Right lobe of liver (tissue), 6 donors: ENCODE measurements around the gene TXNIP. TPM values are rescaled to one million over a fixed set of nuclear protein-coding genes. Genes with fewer than 3 reads are reported as not detected.

Source experiments
- ATAC-seq, 4 donors: fragments of 200-7000 bp; cut with Tn5 transposase; one replicate each; pipeline ENCODE4 v1.9.1; 2020; ENCODE audit warnings: mild to moderate bottlenecking in 4 of 4, moderate library complexity in 4 of 4
- DNase-seq, 3 donors: peaks; one replicate each; pipeline ENCODE4 v3.0.0-alpha.2; 2020
- H3K27ac ChIP-seq, 3 donors: fragments of 200-600 bp; one replicate each; pipeline ENCODE4 v1.8.0; 2022
- H3K27me3 ChIP-seq, 2 donors: fragments of 200-600 bp; one replicate each; pipeline ENCODE4 v1.8.0; 2022
- H3K36me3 ChIP-seq, 4 donors: fragments of 200-600 bp; sonication (generic) in 1 of 4; one replicate each; pipeline versions ENCODE4 v1.5.1 to v1.8.0; 2017 to 2022; ENCODE audit warnings: control low read depth in 1 of 4
- H3K4me1 ChIP-seq, 4 donors: fragments of 200-600 bp; sonication (generic) in 1 of 4; one replicate each; pipeline versions ENCODE4 v1.5.1 to v1.8.0; 2017 to 2022; ENCODE audit warnings: control low read depth in 1 of 4
- H3K4me3 ChIP-seq, 3 donors: fragments of 200-600 bp; one replicate each; pipeline ENCODE4 v1.8.0; 2022
- H3K9me3 ChIP-seq, 4 donors: fragments of 200-600 bp; sonication (generic) in 1 of 4; one replicate each; pipeline versions ENCODE4 v1.5.1 to v1.8.0; 2017 to 2022; ENCODE audit warnings: control low read depth in 1 of 4
- POLR2A ChIP-seq: fragments of 450-650 bp; IDR thresholded peaks from one replicate; pipeline ENCODE4 v1.6.1; 2017; ENCODE audit warnings: antibody characterized with exemption, mild to moderate bottlenecking
- WGBS: methylation state at CpG from one replicate; pipeline ENCODE4 v1.1.6; 2018; ENCODE audit warnings: low coverage, low lambda C conversion rate; ENCODE audit not compliant: insufficient coverage; ENCODE audit errors: missing lambda C conversion rate; 5-methylcytosine and 5-hydroxymethylcytosine counted together
- intact Hi-C, 2 donors: fragments of 100-400 bp; cut with DNase I; formaldehyde crosslinking; loops; one replicate each; pipeline versions ENCODE4 v1.11.2 to v1.14.1; 2022
- total RNA-seq, 6 experiments: library from RNA; depleted of rRNA in 2 of 6; stranded (reverse); fragments of >200 nt in 2 of 6; fragmentation: NEBNext Ultra II Directional in 3 of 6; extraction: Animal tissue kit (Norgen Biotek cat#: 25700) in 3 of 6; gene quantifications; one replicate each; pipeline versions ENCODE4 v1.1.0 to v1.2.4, GENCODE V29; 2016 to 2023
- TF ChIP-seq, protein P1 (sequence below), 4 donors: fragments of 200-600 bp in 3 of 4; fragments of 450-650 bp in 1 of 4; IDR thresholded peaks; one replicate each; pipeline versions ENCODE4 v1.5.1 to v1.8.0; 2016 to 2022; ENCODE audit warnings: antibody characterized with exemption in 4 of 4, mild to moderate bottlenecking in 2 of 4
- donor health status: DM: no; HTN: yes; CAD: no.
- donor health status: DM: no; HTN: no; CAD: no.
- donor health status: DM: no; HTN: no; CAD: no.
- donor health status: DM: no; HTN: yes; CAD: no.
- donor health status: DM: no; HTN: yes; CAD: no.

TXNIP gene
- total RNA-seq, 6 experiments from 2014 or later, result 56.3 to 398 (median 134) TPM

- no peak for TF ChIP-seq POLR2A
- TF ChIP-seq, protein P1, sequence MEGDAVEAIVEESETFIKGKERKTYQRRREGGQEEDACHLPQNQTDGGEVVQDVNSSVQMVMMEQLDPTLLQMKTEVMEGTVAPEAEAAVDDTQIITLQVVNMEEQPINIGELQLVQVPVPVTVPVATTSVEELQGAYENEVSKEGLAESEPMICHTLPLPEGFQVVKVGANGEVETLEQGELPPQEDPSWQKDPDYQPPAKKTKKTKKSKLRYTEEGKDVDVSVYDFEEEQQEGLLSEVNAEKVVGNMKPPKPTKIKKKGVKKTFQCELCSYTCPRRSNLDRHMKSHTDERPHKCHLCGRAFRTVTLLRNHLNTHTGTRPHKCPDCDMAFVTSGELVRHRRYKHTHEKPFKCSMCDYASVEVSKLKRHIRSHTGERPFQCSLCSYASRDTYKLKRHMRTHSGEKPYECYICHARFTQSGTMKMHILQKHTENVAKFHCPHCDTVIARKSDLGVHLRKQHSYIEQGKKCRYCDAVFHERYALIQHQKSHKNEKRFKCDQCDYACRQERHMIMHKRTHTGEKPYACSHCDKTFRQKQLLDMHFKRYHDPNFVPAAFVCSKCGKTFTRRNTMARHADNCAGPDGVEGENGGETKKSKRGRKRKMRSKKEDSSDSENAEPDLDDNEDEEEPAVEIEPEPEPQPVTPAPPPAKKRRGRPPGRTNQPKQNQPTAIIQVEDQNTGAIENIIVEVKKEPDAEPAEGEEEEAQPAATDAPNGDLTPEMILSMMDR (IDR thresholded peaks at IDR 0.05), result no peak
- intact Hi-C loops, result no loop called here
- no peaks in the 10 kb centered on the region for H3K27me3 ChIP-seq
- ATAC-seq (no peak), DNase-seq (peak in 1 of 3 donors; percentile 66)
- H3K36me3 ChIP-seq, result no peaks in the 10 kb centered on the region
- peak overlapping the region; percentile 65 to 93 (median 65) for H3K4me3 ChIP-seq
- 0% methylated on average over 3 of the region's 3 CpGs for WGBS
- peaks cover 0 to 49% (median 17%) of the 10 kb centered on the region in 4 donors for H3K4me1 ChIP-seq
- H3K9me3 ChIP-seq, result no peaks in the 10 kb centered on the region
- peak overlapping the region; percentile 78 to 97 (median 91) for H3K27ac ChIP-seq
Observed at GRCh38 chr1:145956781-145957442, 39.5 kb downstream of the TXNIP start.

- no peak for ATAC-seq
- Histone ChIP-seq H3K9me3 (no peaks in the 10 kb centered on the region), H3K36me3 (no peaks in the 10 kb centered on the region), H3K4me3 (peak overlapping the region; percentile 65 to 93 (median 65)), H3K4me1 (peaks cover 0 to 49% (median 14%) of the 10 kb centered on the region in 4 donors), H3K27ac (peak overlapping the region; percentile 78 to 97 (median 91)), H3K27me3 (no peaks in the 10 kb centered on the region)
- TF ChIP-seq, protein P1 (IDR thresholded peaks at IDR 0.05), result no peak
- intact Hi-C loops, result no loop called here
- DNase-seq, result no peak
Observed at GRCh38 chr1:145956361-145956760, 40.0 kb downstream of the TXNIP start.

DNA sequence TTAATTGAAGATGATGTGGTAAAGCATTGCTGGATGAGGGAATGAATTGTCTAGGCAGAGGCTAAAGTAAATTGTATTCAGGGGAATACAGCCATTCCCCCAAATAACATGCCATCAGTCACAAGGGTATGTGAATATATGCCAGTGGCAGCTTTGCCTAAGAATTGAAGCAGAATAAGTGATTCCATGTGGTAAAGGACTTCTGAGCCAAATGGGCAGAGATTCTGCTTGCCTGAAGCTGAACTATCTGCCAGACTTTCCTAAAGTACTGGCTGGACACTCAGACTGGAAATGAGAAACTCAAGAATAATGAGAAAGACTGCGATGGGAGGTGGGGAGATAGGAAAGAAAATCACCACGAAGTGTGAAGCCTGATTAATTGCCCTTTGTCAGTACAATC lies 40.9 kb downstream of the TXNIP start:
- WGBS, result 37% methylated on average over 2 of the region's 2 CpGs
- Histone ChIP-seq H3K4me1 (peaks cover 0 to 52% (median 13%) of the 10 kb centered on the region in 4 donors), H3K9me3 (no peaks in the 10 kb centered on the region), H3K4me3 (no peak overlapping the region), H3K36me3 (no peaks in the 10 kb centered on the region), H3K27me3 (no peaks in the 10 kb centered on the region), H3K27ac (no peak overlapping the region)
- ATAC-seq, result no peak
- intact Hi-C loops, result no loop called here
- TF ChIP-seq, protein P1 (IDR thresholded peaks at IDR 0.05), result no peak
- TF ChIP-seq POLR2A, result no peak
- no peak for DNase-seq

DNA sequence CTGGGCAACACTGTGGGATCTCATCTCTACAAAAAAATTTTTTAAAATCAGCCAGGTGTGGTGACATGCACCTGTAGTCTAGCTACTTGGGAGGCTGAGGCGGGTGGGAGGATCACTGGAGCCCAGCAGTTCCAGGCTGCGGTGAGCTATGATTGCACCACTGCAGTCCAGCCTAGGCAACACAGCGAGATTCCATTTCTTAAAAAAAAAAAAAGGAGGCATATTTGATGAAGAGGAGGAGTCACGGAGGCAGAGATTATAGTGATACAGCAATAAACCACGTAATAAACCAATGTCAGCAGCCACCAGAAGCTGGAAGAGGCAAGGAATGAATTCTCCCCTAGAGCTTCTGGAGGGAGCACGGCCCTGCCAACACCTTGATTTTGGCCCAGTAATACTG lies 42.5 kb downstream of the TXNIP start:
- H3K36me3 ChIP-seq, result no peaks in the 10 kb centered on the region
- H3K27ac ChIP-seq, result no peak overlapping the region
- DNase-seq, result no peak
- H3K4me1 ChIP-seq, result peaks cover 0 to 52% (median 13%) of the 10 kb centered on the region in 4 donors
- H3K27me3 ChIP-seq, result no peaks in the 10 kb centered on the region
- intact Hi-C loops, result no loop called here
- 75% methylated on average over 6 of the region's 6 CpGs for WGBS
- H3K4me3 ChIP-seq, result no peak overlapping the region
- ATAC-seq, result no peak
- TF ChIP-seq, protein P1 (IDR thresholded peaks at IDR 0.05), result no peak
- no peaks in the 10 kb centered on the region for H3K9me3 ChIP-seq
